ENCODE results near the gene SIRT5. TPM values are rescaled to one million over a fixed set of nuclear protein-coding genes. Genes with fewer than 3 reads are reported as not detected.

SIRT5 gene
- total RNA-seq, 3 donors from 2014 or later: 10.2 to 20.6 (median 14.5) TPM

DNA sequence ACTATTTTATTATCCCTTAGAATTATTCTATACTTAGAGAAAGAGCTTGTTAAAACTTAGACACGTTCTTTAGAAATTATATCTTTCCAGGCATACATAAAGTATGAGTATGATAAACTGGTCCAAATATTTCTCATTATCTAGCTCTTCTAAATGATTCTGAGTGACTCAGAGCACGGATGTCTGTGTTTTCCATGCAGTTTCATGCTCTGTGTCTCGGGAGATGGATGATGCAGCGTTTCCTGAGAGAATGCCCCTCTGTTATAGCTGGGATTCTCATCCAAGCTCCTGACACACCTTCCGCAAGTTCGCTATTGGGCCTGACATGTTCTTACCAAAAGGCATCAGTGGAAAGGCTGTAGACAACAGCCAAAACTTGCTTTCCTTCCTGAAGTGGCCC lies 19.3 kb downstream of the SIRT5 start:
- H3K4me1 ChIP-seq: no peaks in the 10 kb centered on the region
- TF ChIP-seq POLR2A (IDR thresholded peaks at IDR 0.05): no peak
- TF ChIP-seq, protein P1, sequence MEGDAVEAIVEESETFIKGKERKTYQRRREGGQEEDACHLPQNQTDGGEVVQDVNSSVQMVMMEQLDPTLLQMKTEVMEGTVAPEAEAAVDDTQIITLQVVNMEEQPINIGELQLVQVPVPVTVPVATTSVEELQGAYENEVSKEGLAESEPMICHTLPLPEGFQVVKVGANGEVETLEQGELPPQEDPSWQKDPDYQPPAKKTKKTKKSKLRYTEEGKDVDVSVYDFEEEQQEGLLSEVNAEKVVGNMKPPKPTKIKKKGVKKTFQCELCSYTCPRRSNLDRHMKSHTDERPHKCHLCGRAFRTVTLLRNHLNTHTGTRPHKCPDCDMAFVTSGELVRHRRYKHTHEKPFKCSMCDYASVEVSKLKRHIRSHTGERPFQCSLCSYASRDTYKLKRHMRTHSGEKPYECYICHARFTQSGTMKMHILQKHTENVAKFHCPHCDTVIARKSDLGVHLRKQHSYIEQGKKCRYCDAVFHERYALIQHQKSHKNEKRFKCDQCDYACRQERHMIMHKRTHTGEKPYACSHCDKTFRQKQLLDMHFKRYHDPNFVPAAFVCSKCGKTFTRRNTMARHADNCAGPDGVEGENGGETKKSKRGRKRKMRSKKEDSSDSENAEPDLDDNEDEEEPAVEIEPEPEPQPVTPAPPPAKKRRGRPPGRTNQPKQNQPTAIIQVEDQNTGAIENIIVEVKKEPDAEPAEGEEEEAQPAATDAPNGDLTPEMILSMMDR (IDR thresholded peaks at IDR 0.05): no peak
- no peak for TF ChIP-seq POLR2AphosphoS5 (IDR thresholded peaks at IDR 0.05)
- H3K4me3 ChIP-seq: no peak overlapping the region
- no peak for DNase-seq (ENCODE audit: low spot score in 2 of 2)
- H3K27me3 ChIP-seq: no peaks in the 10 kb centered on the region
- no peak overlapping the region for H3K27ac ChIP-seq
- intact Hi-C loops (cut with DNase I; ENCODE audit: low total_unique reads): no loop called here
- H3K9me3 ChIP-seq: no peaks in the 10 kb centered on the region
- no peaks in the 10 kb centered on the region for H3K36me3 ChIP-seq

DNA sequence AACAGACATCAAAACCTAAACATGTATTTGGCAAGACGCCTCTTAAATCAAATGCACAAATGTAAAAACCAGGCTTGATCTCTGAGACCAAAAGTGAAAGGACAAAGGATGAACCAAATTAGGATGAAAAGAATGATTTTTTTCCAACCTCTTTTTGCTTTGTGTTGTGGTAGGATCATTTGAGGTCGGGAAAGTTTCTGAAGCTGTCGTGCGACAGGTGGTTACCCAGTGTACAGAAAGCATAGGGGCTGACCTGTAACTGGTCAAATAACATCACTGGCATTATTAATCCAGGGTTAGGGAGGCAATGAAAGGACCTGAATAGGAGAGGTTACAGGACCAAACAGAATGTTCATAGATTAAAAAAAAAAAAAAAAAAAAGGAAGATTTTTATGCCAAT lies 22.7 kb downstream of the SIRT5 start:
- Histone ChIP-seq H3K4me3 (no peak overlapping the region), H3K36me3 (peaks cover 3% of the 10 kb centered on the region), H3K4me1 (no peaks in the 10 kb centered on the region), H3K9me3 (no peaks in the 10 kb centered on the region), H3K27me3 (no peaks in the 10 kb centered on the region), H3K27ac (no peak overlapping the region)
- intact Hi-C loops (cut with DNase I; ENCODE audit: low total_unique reads): no loop called here
- no peak for DNase-seq (ENCODE audit: low spot score in 2 of 2)
- TF ChIP-seq, protein P1 (IDR thresholded peaks at IDR 0.05): no peak
- TF ChIP-seq POLR2A (IDR thresholded peaks at IDR 0.05) (no peak), POLR2AphosphoS5 (IDR thresholded peaks at IDR 0.05) (no peak)

DNA sequence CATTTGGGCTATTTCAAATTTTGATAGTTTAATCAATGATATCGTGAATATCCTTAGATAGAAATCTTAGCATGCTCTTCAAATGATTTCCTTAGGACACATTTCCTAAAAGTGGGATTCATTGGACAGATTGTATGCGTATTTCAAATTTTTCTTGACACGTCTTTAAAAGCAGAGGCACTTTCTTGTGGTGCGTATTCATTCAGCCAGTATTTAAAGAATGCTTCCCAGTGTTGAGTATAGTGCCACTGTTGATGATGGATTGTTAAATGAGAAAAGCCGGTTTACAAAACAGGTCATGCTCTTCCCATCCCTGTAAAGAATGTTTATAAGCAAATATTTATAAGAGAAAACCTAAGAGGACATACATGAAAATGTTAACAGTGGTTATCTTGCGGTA lies 25.6 kb downstream of the SIRT5 start:
- TF ChIP-seq POLR2A (IDR thresholded peaks at IDR 0.05): no peak
- TF ChIP-seq, protein P1 (IDR thresholded peaks at IDR 0.05): no peak
- TF ChIP-seq POLR2AphosphoS5 (IDR thresholded peaks at IDR 0.05): no peak
- Histone ChIP-seq H3K9me3 (no peaks in the 10 kb centered on the region), H3K4me3 (no peak overlapping the region), H3K27me3 (no peaks in the 10 kb centered on the region), H3K36me3 (peaks cover 3% of the 10 kb centered on the region), H3K27ac (no peak overlapping the region), H3K4me1 (no peaks in the 10 kb centered on the region)
- DNase-seq (ENCODE audit: low spot score in 2 of 2): no peak
- intact Hi-C loops (cut with DNase I; ENCODE audit: low total_unique reads): loop anchor here (5.0 kb wide), 1 partner anchor 593 kb away; no protein-coding TSS in a partner anchor

DNA sequence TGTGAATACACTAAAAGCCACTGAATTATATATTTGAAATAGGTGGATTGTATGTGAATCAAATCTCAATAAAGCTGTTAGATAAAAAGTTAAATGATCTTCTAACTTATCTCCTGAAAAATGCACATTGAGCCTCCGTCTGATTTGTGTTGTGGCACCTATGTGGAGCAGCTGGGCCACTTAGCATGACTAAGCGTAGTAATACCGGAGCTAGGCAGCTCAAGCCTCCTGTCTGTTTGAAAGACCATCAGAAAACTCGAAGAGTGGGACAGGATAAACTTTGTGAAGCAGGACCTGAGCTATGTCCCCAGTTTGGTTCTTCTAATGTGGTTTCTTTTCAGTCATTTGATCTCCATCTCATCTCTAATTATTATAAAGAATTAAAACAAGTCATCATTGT lies 29.7 kb downstream of the SIRT5 start:
- H3K9me3 ChIP-seq: no peaks in the 10 kb centered on the region
- H3K4me3 ChIP-seq: no peak overlapping the region
- DNase-seq (ENCODE audit: low spot score in 2 of 2): no peak
- H3K27me3 ChIP-seq: no peaks in the 10 kb centered on the region
- no peak overlapping the region for H3K27ac ChIP-seq
- H3K4me1 ChIP-seq: no peaks in the 10 kb centered on the region
- intact Hi-C loops (cut with DNase I; ENCODE audit: low total_unique reads): loop anchor here (5.0 kb wide), 1 partner anchor 597 kb away; no protein-coding TSS in a partner anchor
- TF ChIP-seq, protein P1 (IDR thresholded peaks at IDR 0.05): no peak
- TF ChIP-seq POLR2AphosphoS5 (IDR thresholded peaks at IDR 0.05) (no peak), POLR2A (IDR thresholded peaks at IDR 0.05) (no peak)
- H3K36me3 ChIP-seq: peaks cover 3% of the 10 kb centered on the region

DNA sequence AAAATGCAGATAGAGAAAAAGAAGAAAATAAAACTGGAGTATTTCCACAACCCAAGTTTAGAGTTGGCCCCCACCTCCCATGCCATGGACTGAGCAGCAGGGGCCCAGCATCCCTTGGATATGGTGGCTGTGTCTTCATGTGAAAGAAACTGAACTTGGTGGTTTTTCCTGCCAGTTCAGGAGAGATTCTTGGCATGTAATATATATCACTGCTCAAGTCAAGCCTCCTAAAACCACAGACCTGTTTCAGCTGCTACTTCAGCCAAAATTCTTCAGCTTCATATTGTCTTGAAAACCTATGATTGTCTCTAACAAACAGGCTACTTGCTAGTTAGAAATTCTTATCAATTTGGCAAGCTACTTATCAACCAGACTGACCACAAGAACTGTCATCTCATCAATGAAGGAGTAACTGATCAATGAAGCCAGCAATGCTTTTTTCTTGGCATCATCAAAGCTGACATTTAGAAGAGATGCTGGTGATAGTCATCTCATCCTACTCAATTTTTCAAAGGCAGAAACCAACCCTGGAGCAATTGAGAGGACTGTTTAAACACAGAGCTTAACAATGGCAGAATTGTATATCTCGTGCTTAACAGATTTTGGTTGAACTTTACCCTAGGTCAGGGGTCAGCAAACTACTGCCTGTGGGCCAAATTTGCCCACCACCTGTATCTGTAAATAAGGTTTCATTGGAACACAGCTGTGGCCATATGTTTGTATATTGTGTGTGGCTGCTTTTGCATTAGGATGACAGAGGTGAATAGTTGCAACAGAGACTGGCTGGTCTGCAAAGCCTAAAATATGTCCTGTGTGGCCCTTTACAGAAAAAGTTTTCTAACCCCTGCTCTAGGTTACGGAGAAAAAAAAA lies 30.4 kb downstream of the SIRT5 start:
- intact Hi-C loops (cut with DNase I; ENCODE audit: low total_unique reads): loop anchor here (5.0 kb wide), 1 partner anchor 597 kb away; no protein-coding TSS in a partner anchor
- no peak overlapping the region for H3K4me3 ChIP-seq
- H3K27me3 ChIP-seq: no peaks in the 10 kb centered on the region
- no peak for DNase-seq (ENCODE audit: low spot score in 2 of 2)
- no peaks in the 10 kb centered on the region for H3K9me3 ChIP-seq
- TF ChIP-seq POLR2AphosphoS5 (IDR thresholded peaks at IDR 0.05) (no peak), POLR2A (IDR thresholded peaks at IDR 0.05) (no peak)
- no peak overlapping the region for H3K27ac ChIP-seq
- peaks cover 3% of the 10 kb centered on the region for H3K36me3 ChIP-seq
- no peaks in the 10 kb centered on the region for H3K4me1 ChIP-seq
